Measurements from ENCODE around the gene DDR1. TPM values are rescaled to one million over a fixed set of nuclear protein-coding genes. Genes with fewer than 3 reads are reported as not detected.
"Not testable (repeated sequence)": the region's sequence is repeated elsewhere in the genome, so short reads cannot be mapped to it uniquely, and the experiment has no call there.

The DDR1 gene
- total RNA-seq, 1 experiment from 2014 or later: 95.2 TPM

GRCh38 chr6:30871592-30872183 lies 12.6 kb upstream of the DDR1 start:
- in situ Hi-C loops (cut with HindIII; ENCODE audit: low pct_unique_long_range_greater_than_20kb, low sequenced_read_pairs): no loop called here
- Histone ChIP-seq H3K27ac (ENCODE audit: low read length) (no peak overlapping the region), H3K4me3 (ENCODE audit: low read depth in 2 of 2, low read length in 2 of 2) (no peak overlapping the region), H3K36me3 (ENCODE audit: control insufficient read depth, insufficient read depth, low read length) (no peaks in the 10 kb centered on the region), H3K4me1 (ENCODE audit: control insufficient read depth, insufficient read depth, low read length) (0 out of 2 replicates have a peak, but pooled peaks cover 5% of the 10 kb centered on the region), H3K9me3 (ENCODE audit: control insufficient read depth, insufficient read depth, low read depth, low read length) (no peaks in the 10 kb centered on the region; the same call in 1 of the 2 replicates), H3K27me3 (ENCODE audit: control insufficient read depth, insufficient read depth, low read length) (no peaks in the 10 kb centered on the region)
- ChIA-PET POLR2A (no interaction called here), CTCF (no interaction called here)
- DNase-seq (ENCODE audit: low read depth, low spot score) (no peak), ATAC-seq (no peak)
- intact Hi-C loops (cut with micrococcal nuclease; ENCODE audit: unreplicated experiment): no loop called here
- TF ChIP-seq REST (IDR thresholded peaks at IDR 0.05; ENCODE audit: insufficient read depth in 1 of 2, low read depth in 2 of 2, low read length in 1 of 2): no peak
- no peak for TF ChIP-seq TCF7L2 (IDR thresholded peaks at IDR 0.05; ENCODE audit: low read depth, low read length)
- no peak for TF ChIP-seq SIN3A (IDR thresholded peaks at IDR 0.05; ENCODE audit: borderline replicate concordance, insufficient read depth, low read depth, low read length)
- TF ChIP-seq POLR2AphosphoS5 (IDR thresholded peaks at IDR 0.05; ENCODE audit: low read depth, low read length): no peak
- TF ChIP-seq CTCF (IDR thresholded peaks at IDR 0.05): no peak
- BruUV-seq (replicated peaks): no TSS peak

- in situ Hi-C loops (cut with HindIII; ENCODE audit: low pct_unique_long_range_greater_than_20kb, low sequenced_read_pairs) (no loop called here), intact Hi-C loops (cut with micrococcal nuclease; ENCODE audit: unreplicated experiment) (no loop called here)
- no peaks in the 10 kb centered on the region for H3K27me3 ChIP-seq (ENCODE audit: control insufficient read depth, insufficient read depth, low read length)
- TF ChIP-seq POLR2AphosphoS5 (IDR thresholded peaks at IDR 0.05; ENCODE audit: low read depth, low read length) (no peak), REST (IDR thresholded peaks at IDR 0.05; ENCODE audit: insufficient read depth in 1 of 2, low read depth in 2 of 2, low read length in 1 of 2) (no peak), CTCF (IDR thresholded peaks at IDR 0.05) (no peak), SIN3A (IDR thresholded peaks at IDR 0.05; ENCODE audit: borderline replicate concordance, insufficient read depth, low read depth, low read length) (no peak), TCF7L2 (IDR thresholded peaks at IDR 0.05; ENCODE audit: low read depth, low read length) (no peak)
- POLR2A ChIA-PET: interaction anchor here (0.6 kb wide), 1 partner anchor 153 kb away, joined by 3 read pairs; no protein-coding TSS in a partner anchor
- H3K9me3 ChIP-seq (ENCODE audit: control insufficient read depth, insufficient read depth, low read depth, low read length): no peaks in the 10 kb centered on the region; the same call in 1 of the 2 replicates
- H3K36me3 ChIP-seq (ENCODE audit: control insufficient read depth, insufficient read depth, low read length): no peaks in the 10 kb centered on the region
- no peak for DNase-seq (ENCODE audit: low read depth, low spot score)
- no TSS peak for BruUV-seq (replicated peaks)
- H3K27ac ChIP-seq (ENCODE audit: low read length): no peak overlapping the region
- ATAC-seq: no peak
- peaks cover 13% of the 10 kb centered on the region; the same call in 1 of the 2 replicates for H3K4me1 ChIP-seq (ENCODE audit: control insufficient read depth, insufficient read depth, low read length)
- CTCF ChIA-PET: no interaction called here
- H3K4me3 ChIP-seq (ENCODE audit: low read depth in 2 of 2, low read length in 2 of 2): no peak overlapping the region
Measured at GRCh38 chr6:30873137-30873640, 11.1 kb upstream of the DDR1 start.

GRCh38 chr6:30873795-30874194 lies 10.5 kb upstream of the DDR1 start:
- ATAC-seq; POLR2A ChIA-PET; DNase-seq (ENCODE audit: low read depth, low spot score); intact Hi-C loops (cut with micrococcal nuclease; ENCODE audit: unreplicated experiment); in situ Hi-C loops (cut with HindIII; ENCODE audit: low pct_unique_long_range_greater_than_20kb, low sequenced_read_pairs); H3K9me3 ChIP-seq (ENCODE audit: control insufficient read depth, insufficient read depth, low read depth, low read length); H3K36me3 ChIP-seq (ENCODE audit: control insufficient read depth, insufficient read depth, low read length); BruUV-seq (replicated peaks); H3K27ac ChIP-seq (ENCODE audit: low read length); H3K4me3 ChIP-seq (ENCODE audit: low read depth in 2 of 2, low read length in 2 of 2); H3K27me3 ChIP-seq (ENCODE audit: control insufficient read depth, insufficient read depth, low read length); CTCF ChIA-PET: not testable (repeated sequence)
- H3K4me1 ChIP-seq (ENCODE audit: control insufficient read depth, insufficient read depth, low read length): peaks cover 13% of the 10 kb centered on the region; the same call in 1 of the 2 replicates

Measured in Panc1 (cell line).